H1 (cell line): Measurements from ENCODE around the gene NWD2. TPM values are rescaled to one million over a fixed set of nuclear protein-coding genes. Genes with fewer than 3 reads are reported as not detected.

Source experiments
- CHD7 ChIP-seq: fragments of 300-600 bp; sonication (generic); IDR thresholded peaks from 2 replicates; pipeline ENCODE4 v1.7.1; 2012; ENCODE audit warnings: low read length, moderate library complexity, mild to moderate bottlenecking, inconsistent platforms; ENCODE audit not compliant: insufficient replicate concordance
- CTBP2 ChIP-seq: IDR thresholded peaks from 2 replicates; pipeline ENCODE4 v1.7.0; 2011; ENCODE audit warnings: borderline replicate concordance, mild to moderate bottlenecking, moderate library complexity, mixed read lengths, low read length; ENCODE audit not compliant: insufficient read depth, insufficient read length
- EZH2 ChIP-seq: fragments of 200-600 bp; sonication (generic); IDR thresholded peaks from 2 replicates; pipeline ENCODE4 v1.7.1; 2012; ENCODE audit warnings: low read depth, mild to moderate bottlenecking, moderate library complexity, low read length, inconsistent platforms; ENCODE audit not compliant: severe bottlenecking
- GTF2F1 ChIP-seq: IDR thresholded peaks from 2 replicates; pipeline ENCODE4 v1.6.1; 2012; ENCODE audit warnings: low read depth, low read length, improper control_type of control experiment, borderline replicate concordance
- HDAC2 ChIP-seq, 2 experiments: fragments of 300-600 bp in 1 of 2; sonication (generic) in 1 of 2; IDR thresholded peaks; 2 replicates each; pipeline ENCODE4 v1.6.1; 2011 to 2012; ENCODE audit warnings: low read depth in 2 of 2, low read length in 2 of 2, mild to moderate bottlenecking in 2 of 2, moderate library complexity in 2 of 2, borderline replicate concordance in 1 of 2, inconsistent platforms in 1 of 2
- JUN ChIP-seq: IDR thresholded peaks from 2 replicates; pipeline ENCODE4 v1.6.1; 2011; ENCODE audit warnings: low read depth, mild to moderate bottlenecking, improper control_type of control experiment, low read length
- MAFK ChIP-seq: IDR thresholded peaks from 2 replicates; pipeline ENCODE4 v1.6.1; 2012; ENCODE audit warnings: low read depth, mild to moderate bottlenecking, improper control_type of control experiment, low read length
- MAX ChIP-seq: IDR thresholded peaks from 2 replicates; pipeline ENCODE4 v1.6.1; 2012; ENCODE audit warnings: inconsistent platforms
- USF2 ChIP-seq: IDR thresholded peaks from 2 replicates; pipeline ENCODE4 v1.6.1; 2011; ENCODE audit warnings: low read length, improper control_type of control experiment
- YY1 ChIP-seq: IDR thresholded peaks from 2 replicates; pipeline ENCODE4 v1.6.1; 2011; ENCODE audit warnings: low read depth, mild to moderate bottlenecking, low read length
- polyA plus RNA-seq, 7 experiments: library from polyadenylated mRNA; depleted of rRNA in 3 of 7; stranded (reverse) in 5 of 7; unstranded in 2 of 7; fragments of >200 nt in 5 of 7; fragments of 200-250 nt in 2 of 7; gene quantifications; 1 replicate in 5 of 7; 2 replicates in 1 of 7; 4 replicates in 1 of 7; pipeline versions ENCODE4 v1.2.1 to v1.2.3, GENCODE V29; 2011 to 2013; ENCODE audit warnings: missing spikeins in 2 of 7, mixed read lengths in 2 of 7
- total RNA-seq: library from RNA; stranded (reverse); fragmentation: NEBNext Ultra II Directional; extraction: Animal tissue kit (Norgen Biotek cat#: 25700); gene quantifications from 2 replicates; pipeline ENCODE4 v1.2.1, GENCODE V29; 2021

The NWD2 gene
- total and polyA plus RNA-seq, 2 of the 8 experiments (the other 6 are each of a cell fraction or from before 2014, with no cell fraction given), result under 0.01 TPM; not detected in 1

GRCh38 chr4:37471093-37471492, 226.6 kb downstream of the NWD2 start (continued):
- TF ChIP-seq CHD7, result no peak
- no peak for TF ChIP-seq EZH2
- TF ChIP-seq HDAC2 (IDR thresholded peaks at IDR 0.05; ENCODE audit: borderline replicate concordance in 1 of 2, low read depth in 2 of 2, low read length in 2 of 2), result no peak
- no peak for TF ChIP-seq GTF2F1
- no peak for TF ChIP-seq CTBP2
- TF ChIP-seq JUN, result no peak
- TF ChIP-seq MAFK, result no peak
- TF ChIP-seq USF2, result no peak
- no peak for TF ChIP-seq YY1
- no peak for TF ChIP-seq MAX
